Measurements from ENCODE around the gene LMBR1.

DNA sequence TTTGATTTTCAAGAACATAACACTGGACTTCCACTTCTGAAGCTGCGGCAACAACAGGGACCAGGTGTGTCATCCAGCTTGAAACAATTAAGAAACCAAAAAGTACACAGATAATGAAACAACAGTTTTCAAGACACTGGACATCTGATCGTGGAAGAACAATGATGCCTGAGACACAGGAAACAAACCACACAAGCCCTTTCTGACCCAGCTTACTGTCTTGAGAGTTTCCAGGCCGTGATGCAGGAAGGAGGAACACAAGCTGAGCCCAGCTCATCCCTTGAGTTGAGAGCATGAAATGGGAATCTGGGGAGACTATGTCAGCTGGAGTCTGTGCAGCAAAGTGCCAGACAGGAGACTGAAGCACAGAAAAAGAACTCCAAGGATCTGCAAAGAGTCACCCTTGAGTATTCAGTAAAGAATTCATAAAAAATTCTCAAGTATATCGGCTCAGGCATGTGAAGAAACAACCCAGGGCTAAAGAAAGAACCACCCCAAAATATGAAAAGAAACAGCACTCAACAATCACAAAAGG is 160.8 kb downstream of the LMBR1 start:
- TF ChIP-seq POLR2AphosphoS5 (IDR thresholded peaks at IDR 0.05; ENCODE audit: insufficient read depth, low read depth, low read length) (no peak), EZH2 (IDR thresholded peaks at IDR 0.05; ENCODE audit: borderline replicate concordance, low read depth, low read length, severe bottlenecking) (no peak), MYC (IDR thresholded peaks at IDR 0.05; ENCODE audit: low read depth, low read length) (no peak), JUN (IDR thresholded peaks at IDR 0.05; ENCODE audit: borderline replicate concordance, insufficient read depth, insufficient read length, low read depth) (no peak), POLR2A (IDR thresholded peaks at IDR 0.05; ENCODE audit: low read depth, low read length) (no peak)
- TF ChIP-seq, protein P1, sequence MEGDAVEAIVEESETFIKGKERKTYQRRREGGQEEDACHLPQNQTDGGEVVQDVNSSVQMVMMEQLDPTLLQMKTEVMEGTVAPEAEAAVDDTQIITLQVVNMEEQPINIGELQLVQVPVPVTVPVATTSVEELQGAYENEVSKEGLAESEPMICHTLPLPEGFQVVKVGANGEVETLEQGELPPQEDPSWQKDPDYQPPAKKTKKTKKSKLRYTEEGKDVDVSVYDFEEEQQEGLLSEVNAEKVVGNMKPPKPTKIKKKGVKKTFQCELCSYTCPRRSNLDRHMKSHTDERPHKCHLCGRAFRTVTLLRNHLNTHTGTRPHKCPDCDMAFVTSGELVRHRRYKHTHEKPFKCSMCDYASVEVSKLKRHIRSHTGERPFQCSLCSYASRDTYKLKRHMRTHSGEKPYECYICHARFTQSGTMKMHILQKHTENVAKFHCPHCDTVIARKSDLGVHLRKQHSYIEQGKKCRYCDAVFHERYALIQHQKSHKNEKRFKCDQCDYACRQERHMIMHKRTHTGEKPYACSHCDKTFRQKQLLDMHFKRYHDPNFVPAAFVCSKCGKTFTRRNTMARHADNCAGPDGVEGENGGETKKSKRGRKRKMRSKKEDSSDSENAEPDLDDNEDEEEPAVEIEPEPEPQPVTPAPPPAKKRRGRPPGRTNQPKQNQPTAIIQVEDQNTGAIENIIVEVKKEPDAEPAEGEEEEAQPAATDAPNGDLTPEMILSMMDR (IDR thresholded peaks at IDR 0.05; ENCODE audit: extremely low read depth in 1 of 2, insufficient read depth in 1 of 2, low read depth in 1 of 2, low read length in 2 of 2), result no peak
- TF ChIP-seq, protein P2, sequence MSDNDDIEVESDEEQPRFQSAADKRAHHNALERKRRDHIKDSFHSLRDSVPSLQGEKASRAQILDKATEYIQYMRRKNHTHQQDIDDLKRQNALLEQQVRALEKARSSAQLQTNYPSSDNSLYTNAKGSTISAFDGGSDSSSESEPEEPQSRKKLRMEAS (IDR thresholded peaks at IDR 0.05; ENCODE audit: insufficient read depth, insufficient read length), result no peak

All from endothelial cell of umbilical vein (primary cell).